GM18909 (cell line): Measurements from ENCODE around the gene LEKR1.

Experiments used
- ATAC-seq: cut with Tn5 transposase; IDR thresholded peaks from one replicate; pipeline ENCODE4 v1.9.1; 2021; ENCODE audit warnings: mild to moderate bottlenecking; ENCODE audit not compliant: unreplicated experiment, poor library complexity

The LEKR1 gene

GRCh38 chr3:157071744-157072525, 245.8 kb downstream of the LEKR1 start:
- no peak for ATAC-seq

- ATAC-seq: no peak
Observed at GRCh38 chr3:157073810-157074209, 247.7 kb downstream of the LEKR1 start.

- no peak for ATAC-seq
Observed at GRCh38 chr3:157074490-157074889, 248.3 kb downstream of the LEKR1 start.

- ATAC-seq: no peak
Observed at GRCh38 chr3:157074981-157075380, 248.8 kb downstream of the LEKR1 start.

GRCh38 chr3:157075693-157076420, 249.7 kb downstream of the LEKR1 start:
- no peak for ATAC-seq

GRCh38 chr3:157077565-157077991, 251.4 kb downstream of the LEKR1 start:
- ATAC-seq: no peak

- ATAC-seq: no peak
Observed at GRCh38 chr3:157078131-157078810, 252.1 kb downstream of the LEKR1 start.

- no peak for ATAC-seq
Observed at GRCh38 chr3:157078811-157079185, 252.6 kb downstream of the LEKR1 start.

- ATAC-seq: no peak
Observed at GRCh38 chr3:157079676-157080369, 253.7 kb downstream of the LEKR1 start.

GRCh38 chr3:157081626-157082210, 255.6 kb downstream of the LEKR1 start:
- peak; percentile 86 for ATAC-seq

- no peak for ATAC-seq
Observed at GRCh38 chr3:157082305-157082982, 256.3 kb downstream of the LEKR1 start.

GRCh38 chr3:157083824-157084223, 257.7 kb downstream of the LEKR1 start:
- ATAC-seq: no peak

- no peak for ATAC-seq
Observed at GRCh38 chr3:157086060-157086750, 260.1 kb downstream of the LEKR1 start.

- no peak for ATAC-seq
Observed at GRCh38 chr3:157086775-157087174, 260.6 kb downstream of the LEKR1 start.

GRCh38 chr3:157087373-157087772, 261.2 kb downstream of the LEKR1 start:
- no peak for ATAC-seq

GRCh38 chr3:157087780-157088600, 261.8 kb downstream of the LEKR1 start:
- no peak for ATAC-seq

- peak; percentile 80 for ATAC-seq
Observed at GRCh38 chr3:157088601-157089454, 262.7 kb downstream of the LEKR1 start.
